H1 (cell line): ENCODE data around the gene ENTR1. TPM values are rescaled to one million over a fixed set of nuclear protein-coding genes. Genes with fewer than 3 reads are reported as not detected.

Experiments used
- CTCF ChIA-PET: fragments of 300-600 bp; sonication (Branson Sonifier 250); formaldehyde crosslinking; loops from one replicate; lab custom pipeline; 2021; ENCODE audit not compliant: partially characterized antibody; lab: Charles Lee
- POLR2A ChIA-PET: fragments of 300-600 bp; sonication (Branson Sonifier 250); formaldehyde crosslinking; loops from one replicate; lab custom pipeline; 2021; ENCODE audit warnings: inconsistent platforms; ENCODE audit not compliant: partially characterized antibody; lab: Charles Lee
- DNase-seq, 2 experiments: peaks; one replicate each; pipeline versions ENCODE4 v3.0.0 to v3.0.0-alpha.2; 2010 to 2022; ENCODE audit warnings: low spot score in 2 of 2, low read depth in 1 of 2, mixed read lengths in 1 of 2
- FAIRE-seq: peaks from 2 replicates; lab custom pipeline; 2011; peaks lifted over from hg19 to GRCh38; lab: Jason Lieb, UNC
- H2AFZ ChIP-seq: 2 replicates; pipeline ENCODE4 v1.8.1; 2012; ENCODE audit warnings: low read length, inconsistent platforms
- H2AK5ac ChIP-seq: 2 replicates; pipeline ENCODE4 v1.6.1; 2013; ENCODE audit warnings: low read depth, low read length
- H2BK120ac ChIP-seq: replicated peaks from 2 replicates; pipeline ENCODE3; 2013; ENCODE audit warnings: low read depth, low read length, inconsistent platforms
- H2BK12ac ChIP-seq: 2 replicates; pipeline ENCODE4 v1.6.1; 2013; ENCODE audit warnings: low read depth, low read length
- H2BK15ac ChIP-seq: 2 replicates; pipeline ENCODE4 v1.6.1; 2013; ENCODE audit warnings: low read length
- H2BK20ac ChIP-seq: 2 replicates; pipeline ENCODE4 v1.6.1; 2013; ENCODE audit warnings: low read length
- H2BK5ac ChIP-seq: 2 replicates; pipeline ENCODE4 v1.6.1; 2013; ENCODE audit warnings: low read depth, low read length
- H3K14ac ChIP-seq: 2 replicates; pipeline ENCODE4 v1.6.1; 2013; ENCODE audit warnings: inconsistent platforms; ENCODE audit not compliant: insufficient read length
- H3K18ac ChIP-seq: 2 replicates; pipeline ENCODE4 v1.6.1; 2013; ENCODE audit warnings: low read length; ENCODE audit errors: extremely low read depth
- H3K23ac ChIP-seq: 2 replicates; pipeline ENCODE4 v1.6.1; 2013; ENCODE audit warnings: inconsistent platforms; ENCODE audit not compliant: insufficient read length
- H3K23me2 ChIP-seq: 2 replicates; pipeline ENCODE4 v1.6.1; 2013; ENCODE audit warnings: low read depth, low read length
- H3K27ac ChIP-seq: 2 replicates; pipeline ENCODE4 v1.6.1; 2011; ENCODE audit warnings: low read depth, low read length, inconsistent platforms
- H3K27me3 ChIP-seq, 4 experiments: replicated peaks in 1 of 4; 1 replicate in 1 of 4; 2 replicates in 3 of 4; pipeline versions ENCODE4 v1.6.1 to v1.8.1; 2011 to 2013; ENCODE audit warnings: low read length in 3 of 4, mild to moderate bottlenecking in 3 of 4, inconsistent platforms in 2 of 4, mixed read lengths in 2 of 4, moderate library complexity in 1 of 4; ENCODE audit not compliant: control insufficient read depth in 3 of 4, insufficient read depth in 3 of 4; ENCODE audit errors: extremely low read depth in 1 of 4
- H3K36me3 ChIP-seq, 4 experiments: 2 replicates each; pipeline versions ENCODE4 v1.6.1 to v1.8.1; 2011 to 2013; ENCODE audit warnings: mild to moderate bottlenecking in 4 of 4, low read length in 3 of 4, moderate library complexity in 2 of 4, control low read depth in 1 of 4, inconsistent platforms in 1 of 4; ENCODE audit not compliant: insufficient read depth in 4 of 4, control insufficient read depth in 2 of 4
- H3K4ac ChIP-seq: replicated peaks from 2 replicates; pipeline ENCODE3; 2013; ENCODE audit warnings: low read length, low read depth, mixed read lengths, inconsistent platforms; ENCODE audit not compliant: insufficient read length
- H3K4me1 ChIP-seq, 4 experiments: replicated peaks in 1 of 4; 1 replicate in 1 of 4; 2 replicates in 3 of 4; pipeline versions ENCODE4 v1.6.1 to v1.8.1; 2011 to 2013; ENCODE audit warnings: low read length in 3 of 4, inconsistent platforms in 2 of 4, mixed read lengths in 1 of 4; ENCODE audit not compliant: insufficient read depth in 4 of 4, control insufficient read depth in 3 of 4
- H3K4me2 ChIP-seq, 2 experiments: 2 replicates each; pipeline versions ENCODE4 v1.6.1 to v1.8.1; 2011 to 2013; ENCODE audit warnings: low read depth in 2 of 2, low read length in 2 of 2, control low read depth in 1 of 2, inconsistent platforms in 1 of 2, mild to moderate bottlenecking in 1 of 2; ENCODE audit not compliant: insufficient read depth in 1 of 2
- H3K4me3 ChIP-seq, 4 experiments: fragments of 200-600, 300-600 bp in 1 of 4; sonication (generic), shearing (Covaris generic), sonication (Bioruptor Twin) in 1 of 4; 2 replicates each; pipeline versions ENCODE4 v1.5.1 to v1.8.1; 2011 to 2016; ENCODE audit warnings: low read length in 4 of 4, low read depth in 3 of 4, control low read depth in 2 of 4, inconsistent platforms in 2 of 4, mild to moderate bottlenecking in 2 of 4, mixed read lengths in 1 of 4, moderate library complexity in 1 of 4; ENCODE audit not compliant: insufficient read depth in 2 of 4; ENCODE audit errors: extremely low read depth in 1 of 4
- H3K56ac ChIP-seq: replicated peaks from 2 replicates; pipeline ENCODE3; 2013; ENCODE audit warnings: low read depth, mild to moderate bottlenecking, mixed read lengths, low read length, inconsistent platforms; ENCODE audit not compliant: insufficient read length
- H3K79me1 ChIP-seq: 2 replicates; pipeline ENCODE4 v1.6.1; 2013; ENCODE audit warnings: low read depth, low read length, control low read depth
- H3K79me2 ChIP-seq, 2 experiments: 2 replicates each; pipeline versions ENCODE4 v1.6.1 to v1.8.1; 2012 to 2013; ENCODE audit warnings: low read length in 2 of 2, mild to moderate bottlenecking in 2 of 2, inconsistent platforms in 1 of 2; ENCODE audit not compliant: insufficient read depth in 2 of 2, control insufficient read depth in 1 of 2
- H3K9ac ChIP-seq, 4 experiments: replicated peaks in 1 of 4; 1 replicate in 1 of 4; 2 replicates in 3 of 4; pipeline versions ENCODE4 v1.6.1 to v1.8.1; 2011 to 2013; ENCODE audit warnings: low read depth in 3 of 4, low read length in 3 of 4, control low read depth in 2 of 4, mild to moderate bottlenecking in 2 of 4, moderate library complexity in 2 of 4, inconsistent platforms in 1 of 4; ENCODE audit errors: extremely low read depth in 1 of 4
- H3K9me3 ChIP-seq, 2 experiments: 2 replicates each; pipeline versions ENCODE4 v1.6.1 to v1.8.1; 2012 to 2013; ENCODE audit warnings: mild to moderate bottlenecking in 2 of 2, moderate library complexity in 2 of 2, control low read depth in 1 of 2, inconsistent platforms in 1 of 2, low read depth in 1 of 2, low read length in 1 of 2, mixed read lengths in 1 of 2; ENCODE audit not compliant: insufficient read depth in 2 of 2
- H4K20me1 ChIP-seq, 2 experiments: replicated peaks in 1 of 2; 2 replicates each; pipeline versions ENCODE3 to v1.8.1; 2011 to 2013; ENCODE audit warnings: inconsistent platforms in 2 of 2, low read length in 2 of 2, mild to moderate bottlenecking in 1 of 2; ENCODE audit not compliant: insufficient read depth in 2 of 2, control insufficient read depth in 1 of 2
- H4K5ac ChIP-seq: 2 replicates; pipeline ENCODE4 v1.6.1; 2013; ENCODE audit warnings: low read length, low read depth, mixed read lengths, inconsistent platforms; ENCODE audit not compliant: insufficient read length
- H4K8ac ChIP-seq: 2 replicates; pipeline ENCODE4 v1.8.0; 2013; ENCODE audit warnings: mild to moderate bottlenecking, moderate library complexity, low read length, inconsistent platforms; ENCODE audit not compliant: insufficient read depth; ENCODE audit errors: extremely low read depth
- H4K91ac ChIP-seq: replicated peaks from 2 replicates; pipeline ENCODE3; 2013; ENCODE audit warnings: low read length, mixed read lengths, inconsistent platforms; ENCODE audit not compliant: insufficient read length
- ASH2L ChIP-seq: fragments of 200-600, 300-600 bp; sonication (generic); IDR thresholded peaks from one replicate; pipeline ENCODE4 v1.7.1; 2017; ENCODE audit warnings: low read length
- CREB1 ChIP-seq: IDR thresholded peaks from 2 replicates; pipeline ENCODE4 v1.6.1; 2012; ENCODE audit warnings: inconsistent platforms
- HDAC6 ChIP-seq: IDR thresholded peaks from one replicate; pipeline ENCODE4 v1.7.1; 2012; ENCODE audit warnings: low read depth, mild to moderate bottlenecking, inconsistent platforms, low read length, moderate library complexity
- POU5F1 ChIP-seq: IDR thresholded peaks from 2 replicates; pipeline ENCODE4 v1.6.1; 2011; ENCODE audit warnings: low read depth, mild to moderate bottlenecking, low read length, moderate library complexity
- TAF7 ChIP-seq: optimal IDR thresholded peaks from 2 replicates; pipeline ENCODE3; 2011; ENCODE audit warnings: low read depth, mild to moderate bottlenecking, inconsistent platforms, low read length, moderate library complexity, borderline replicate concordance
- WGBS, 2 experiments: shearing (Covaris generic) in 1 of 2; methylation state at CpG; one replicate each; pipeline versions ENCODE4 v1.1.6 to v1.1.7; 2013 to 2015; ENCODE audit warnings: low lambda C conversion rate in 2 of 2, mixed read lengths in 2 of 2, inconsistent platforms in 1 of 2, low coverage in 1 of 2, missing lambda C conversion rate in 1 of 2; ENCODE audit not compliant: insufficient replicate concordance in 2 of 2, insufficient coverage in 1 of 2, insufficient read length in 1 of 2; ENCODE audit errors: extremely low coverage in 1 of 2, missing lambda C conversion rate in 1 of 2; 5-methylcytosine and 5-hydroxymethylcytosine counted together
- polyA plus RNA-seq, 7 experiments: library from polyadenylated mRNA; depleted of rRNA in 3 of 7; stranded (reverse) in 5 of 7; unstranded in 2 of 7; fragments of >200 nt in 5 of 7; fragments of 200-250 nt in 2 of 7; gene quantifications; 1 replicate in 5 of 7; 2 replicates in 1 of 7; 4 replicates in 1 of 7; pipeline versions ENCODE4 v1.2.1 to v1.2.3, GENCODE V29; 2011 to 2013; ENCODE audit warnings: missing spikeins in 2 of 7, mixed read lengths in 2 of 7
- total RNA-seq: library from RNA; stranded (reverse); fragmentation: NEBNext Ultra II Directional; extraction: Animal tissue kit (Norgen Biotek cat#: 25700); gene quantifications from 2 replicates; pipeline ENCODE4 v1.2.1, GENCODE V29; 2021
- TF ChIP-seq, protein P1 (sequence below): IDR thresholded peaks from 2 replicates; pipeline ENCODE4 v1.6.1; 2011; ENCODE audit warnings: low read depth, mild to moderate bottlenecking, low read length; ENCODE audit not compliant: insufficient read depth
- TF ChIP-seq, protein P2 (sequence below): IDR thresholded peaks from 2 replicates; pipeline ENCODE4 v1.6.1; 2012; ENCODE audit warnings: inconsistent platforms

Gene ENTR1
- total and polyA plus RNA-seq, 2 of the 8 experiments (the other 6 are each of a cell fraction or from before 2014, with no cell fraction given), result 65.2 to 102 TPM

DNA sequence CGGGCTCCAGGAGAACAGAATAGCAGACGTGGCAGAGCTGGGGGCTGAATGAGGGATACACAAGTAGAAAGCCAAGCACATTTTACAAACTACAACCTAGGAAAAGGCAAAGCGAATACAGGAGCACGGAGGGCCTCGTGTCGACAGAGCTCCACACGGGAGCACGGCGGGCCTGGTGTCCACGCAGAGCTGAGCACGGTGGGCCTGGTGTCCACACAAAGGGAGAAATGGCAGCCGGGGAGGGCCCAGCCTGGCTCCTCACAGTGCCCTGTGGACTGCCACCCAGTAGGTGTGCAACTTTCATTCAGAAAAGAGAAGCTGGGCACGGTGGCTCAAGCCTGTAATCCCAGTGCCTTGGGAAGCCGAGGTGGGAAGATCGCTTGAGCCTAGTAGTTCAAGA, 32.7 kb upstream of the ENTR1 start:
- Histone ChIP-seq H2AFZ (no peak overlapping the region), H4K5ac (no peak overlapping the region), H2BK12ac (no peak overlapping the region), H3K23me2 (peaks cover 9% of the 10 kb centered on the region; the same call in 1 of the 2 replicates), H3K79me2 (peaks cover 0 to 3% of the 10 kb centered on the region in 2 experiments; a peak in 1 of 4 replicates), H3K4me1 (peaks cover 0 to 3% (median 1%) of the 10 kb centered on the region in 4 experiments; a peak in 1 of 7 replicates), H3K27me3 (peaks cover 0 to 2% (median 0%) of the 10 kb centered on the region in 4 experiments; a peak in 2 of 7 replicates), H3K79me1 (no peaks in the 10 kb centered on the region), H4K8ac (no peak overlapping the region; the same call in 1 of the 2 replicates), H2AK5ac (no peak overlapping the region), H3K4me2 (no peak overlapping the region), H2BK15ac (no peak overlapping the region), H3K9ac (no peak overlapping the region), H3K18ac (no peak overlapping the region), H2BK20ac (no peak overlapping the region), H2BK120ac (no peak overlapping the region), H3K23ac (no peak overlapping the region), H2BK5ac (no peak overlapping the region), H3K4ac (no peak overlapping the region), H3K4me3 (no peak overlapping the region), H4K91ac (no peak overlapping the region), H4K20me1 (peaks cover 5 to 17% of the 10 kb centered on the region in 2 experiments), H3K14ac (no peak overlapping the region), H3K36me3 (peaks cover 13 to 36% (median 24%) of the 10 kb centered on the region in 4 experiments), H3K9me3 (no peaks in the 10 kb centered on the region), H3K56ac (no peak overlapping the region), H3K27ac (no peak overlapping the region)
- POLR2A ChIA-PET, result interaction anchor here (0.9 to 4.4 kb wide), 8 partner anchors 11 to 41 kb away, joined by 3 to 23 read pairs (median 4); partner anchors contain the start of gene SNAPC4
- DNase-seq (no peak), FAIRE-seq (no peak)
- WGBS, 2 experiments, result 97% methylated on average over 15 of the region's 15 CpGs; no CpG with 5 or more reads in 1 of the 2 experiments
- CTCF ChIA-PET, result interaction anchor here (0.7 to 2.5 kb wide), 9 partner anchors 9 to 225 kb away, joined by 3 to 10 read pairs (median 4); partner anchors contain the start of gene DNLZ
- TF ChIP-seq HDAC6, result no peak
- TF ChIP-seq, protein P1, sequence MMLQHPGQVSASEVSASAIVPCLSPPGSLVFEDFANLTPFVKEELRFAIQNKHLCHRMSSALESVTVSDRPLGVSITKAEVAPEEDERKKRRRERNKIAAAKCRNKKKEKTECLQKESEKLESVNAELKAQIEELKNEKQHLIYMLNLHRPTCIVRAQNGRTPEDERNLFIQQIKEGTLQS, result no peak
- TF ChIP-seq ASH2L, result no peak
- no peak for TF ChIP-seq CREB1
- no peak for TF ChIP-seq TAF7
- TF ChIP-seq POU5F1, result no peak
- TF ChIP-seq, protein P2, sequence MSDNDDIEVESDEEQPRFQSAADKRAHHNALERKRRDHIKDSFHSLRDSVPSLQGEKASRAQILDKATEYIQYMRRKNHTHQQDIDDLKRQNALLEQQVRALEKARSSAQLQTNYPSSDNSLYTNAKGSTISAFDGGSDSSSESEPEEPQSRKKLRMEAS, result no peak
